Neuronal stem cell (in vitro differentiated cells): ENCODE data around the gene ALPK3.

Experiments used
- DNase-seq: peaks from one replicate; pipeline ENCODE4 v3.0.0-alpha.2; 2013; ENCODE audit warnings: low spot score
- H2AFZ ChIP-seq: one replicate; pipeline ENCODE4 v1.6.1; 2013; ENCODE audit warnings: mild to moderate bottlenecking, low read length, inconsistent platforms
- H2AK5ac ChIP-seq: 2 replicates; pipeline ENCODE4 v1.6.1; 2013; ENCODE audit warnings: low read depth, mild to moderate bottlenecking, inconsistent platforms, low read length, moderate library complexity, mixed read lengths
- H2BK120ac ChIP-seq: 2 replicates; pipeline ENCODE4 v1.6.1; 2013; ENCODE audit warnings: low read depth, mild to moderate bottlenecking, inconsistent platforms, low read length, moderate library complexity, mixed read lengths
- H2BK12ac ChIP-seq: one replicate; pipeline ENCODE4 v1.6.1; 2013; ENCODE audit warnings: low read length, inconsistent platforms
- H2BK15ac ChIP-seq: 2 replicates; pipeline ENCODE4 v1.6.1; 2013; ENCODE audit warnings: mild to moderate bottlenecking, low read length, inconsistent platforms, mixed read lengths
- H2BK5ac ChIP-seq: one replicate; pipeline ENCODE4 v1.6.1; 2013; ENCODE audit warnings: inconsistent platforms, mild to moderate bottlenecking, low read length, moderate library complexity
- H3K14ac ChIP-seq: one replicate; pipeline ENCODE4 v1.6.1; 2013; ENCODE audit warnings: low read length, inconsistent platforms
- H3K18ac ChIP-seq: 2 replicates; pipeline ENCODE4 v1.6.1; 2013; ENCODE audit warnings: low read length, inconsistent platforms
- H3K23ac ChIP-seq: 2 replicates; pipeline ENCODE4 v1.6.1; 2013; ENCODE audit warnings: low read depth, mild to moderate bottlenecking, mixed read lengths, low read length, inconsistent platforms; ENCODE audit not compliant: poor library complexity
- H3K27ac ChIP-seq: replicated peaks from 3 replicates; pipeline ENCODE4 v1.5.1; 2013; ENCODE audit warnings: low read length, inconsistent platforms
- H3K27me3 ChIP-seq, 3 experiments: 2 replicates each; pipeline ENCODE4 v1.6.1; 2013; ENCODE audit warnings: low read length in 3 of 3, mild to moderate bottlenecking in 2 of 3, inconsistent platforms in 1 of 3, low read depth in 1 of 3, mixed read lengths in 1 of 3, moderate library complexity in 1 of 3; ENCODE audit not compliant: control insufficient read depth in 3 of 3, insufficient read depth in 3 of 3
- H3K36me3 ChIP-seq, 2 donors: replicated peaks in 1 of 2; 2 replicates each; pipeline ENCODE4 v1.6.1; 2013; ENCODE audit warnings: low read length in 2 of 2; ENCODE audit not compliant: control insufficient read depth in 2 of 2, insufficient read depth in 2 of 2
- H3K4ac ChIP-seq: 2 replicates; pipeline ENCODE4 v1.6.1; 2013; ENCODE audit warnings: inconsistent platforms, mild to moderate bottlenecking, low read length, moderate library complexity
- H3K4me1 ChIP-seq, 2 donors: 1 replicate in 1 of 2; 2 replicates in 1 of 2; pipeline ENCODE4 v1.6.1; 2013; ENCODE audit warnings: low read length in 2 of 2, low read depth in 1 of 2; ENCODE audit not compliant: control insufficient read depth in 2 of 2, insufficient read depth in 1 of 2
- H3K4me2 ChIP-seq: one replicate; pipeline ENCODE4 v1.6.1; 2013; ENCODE audit warnings: mild to moderate bottlenecking, low read length, inconsistent platforms; ENCODE audit not compliant: insufficient read depth, poor library complexity, severe bottlenecking
- H3K4me3 ChIP-seq, 2 donors: 2 replicates each; pipeline ENCODE4 v1.5.1; 2013; ENCODE audit warnings: low read length in 2 of 2, mild to moderate bottlenecking in 2 of 2, inconsistent platforms in 1 of 2, moderate library complexity in 1 of 2
- H3K79me1 ChIP-seq: one replicate; pipeline ENCODE4 v1.6.1; 2013; ENCODE audit warnings: low read depth, mild to moderate bottlenecking, inconsistent platforms, low read length, moderate library complexity
- H3K9ac ChIP-seq: one replicate; pipeline ENCODE4 v1.6.1; 2013; ENCODE audit warnings: mild to moderate bottlenecking, low read depth, low read length, inconsistent platforms; ENCODE audit not compliant: poor library complexity
- H3K9me3 ChIP-seq, 2 donors: replicated peaks in 1 of 2; 2 replicates each; pipeline versions ENCODE3 to v1.6.1; 2013; ENCODE audit warnings: low read length in 2 of 2, mild to moderate bottlenecking in 2 of 2, inconsistent platforms in 1 of 2, low read depth in 1 of 2, mixed read lengths in 1 of 2, moderate library complexity in 1 of 2; ENCODE audit not compliant: control insufficient read depth in 2 of 2, insufficient read depth in 1 of 2
- H4K8ac ChIP-seq: one replicate; pipeline ENCODE4 v1.6.1; 2013; ENCODE audit warnings: low read depth, mild to moderate bottlenecking, inconsistent platforms, low read length, moderate library complexity
- H4K91ac ChIP-seq: one replicate; pipeline ENCODE4 v1.6.1; 2013; ENCODE audit warnings: low read length, low read depth, mild to moderate bottlenecking, inconsistent platforms; ENCODE audit not compliant: poor library complexity
- WGBS, 2 donors: extraction: QIAGEN DNeasy Blood & Tissue Kit; methylation state at CpG; one replicate each; pipeline ENCODE4 v1.1.7; 2013; ENCODE audit warnings: missing lambda C conversion rate in 2 of 2, mixed read lengths in 1 of 2; ENCODE audit not compliant: insufficient read length in 2 of 2, insufficient replicate concordance in 1 of 2; ENCODE audit errors: extremely low coverage in 2 of 2; 5-methylcytosine and 5-hydroxymethylcytosine counted together

The ALPK3 gene

GRCh38 chr15:84785053-84785452 lies 32.1 kb upstream of the ALPK3 start:
- H2BK15ac ChIP-seq = no peak overlapping the region
- no peak overlapping the region for H2BK120ac ChIP-seq
- H3K36me3 ChIP-seq = peaks cover 24 to 79% of the 10 kb centered on the region in 2 donors
- no peak overlapping the region for H2AK5ac ChIP-seq
- no peak overlapping the region for H3K14ac ChIP-seq
- H3K4me1 ChIP-seq = peaks cover 0 to 4% of the 10 kb centered on the region in 2 donors
- no peak overlapping the region for H3K23ac ChIP-seq
- no peak overlapping the region for H3K4me3 ChIP-seq
- H2AFZ ChIP-seq = no peak overlapping the region
- WGBS, 2 donors = no CpG with 5 or more reads among the region's 5 CpGs
- no peak overlapping the region for H4K8ac ChIP-seq
- no peaks in the 10 kb centered on the region for H3K9me3 ChIP-seq
- H3K18ac ChIP-seq = no peak overlapping the region
- no peak overlapping the region for H4K91ac ChIP-seq
- no peak overlapping the region for H3K4me2 ChIP-seq
- DNase-seq = no peak
- no peaks in the 10 kb centered on the region for H3K27me3 ChIP-seq
- no peak overlapping the region for H3K9ac ChIP-seq
- no peak overlapping the region for H2BK12ac ChIP-seq
- H2BK5ac ChIP-seq = no peak overlapping the region
- no peak overlapping the region for H3K4ac ChIP-seq
- H3K27ac ChIP-seq = no peak overlapping the region
- no peaks in the 10 kb centered on the region for H3K79me1 ChIP-seq

GRCh38 chr15:84788500-84788899 lies 28.7 kb upstream of the ALPK3 start:
- Histone ChIP-seq H3K27me3 (no peaks in the 10 kb centered on the region), H4K91ac (no peak overlapping the region), H2BK5ac (no peak overlapping the region), H2BK15ac (no peak overlapping the region), H2AFZ (no peak overlapping the region), H4K8ac (no peak overlapping the region), H3K79me1 (no peaks in the 10 kb centered on the region), H3K18ac (no peak overlapping the region), H3K14ac (no peak overlapping the region), H3K9ac (no peak overlapping the region), H3K4me1 (peaks cover 0 to 5% of the 10 kb centered on the region in 2 donors), H3K27ac (no peak overlapping the region), H3K4ac (no peak overlapping the region), H2AK5ac (no peak overlapping the region), H2BK120ac (no peak overlapping the region), H3K36me3 (peaks cover 20 to 81% of the 10 kb centered on the region in 2 donors), H3K23ac (no peak overlapping the region), H3K4me2 (no peak overlapping the region), H3K4me3 (no peak overlapping the region), H3K9me3 (no peaks in the 10 kb centered on the region), H2BK12ac (no peak overlapping the region)
- no peak for DNase-seq
- no CpG with 5 or more reads among the region's 2 CpGs for WGBS, 2 donors

- no CpG with 5 or more reads among the region's 5 CpGs for WGBS, 2 donors
- H2AK5ac ChIP-seq = no peak overlapping the region
- H3K79me1 ChIP-seq = no peaks in the 10 kb centered on the region
- H2BK12ac ChIP-seq = no peak overlapping the region
- no peaks in the 10 kb centered on the region for H3K27me3 ChIP-seq
- no peak overlapping the region for H4K91ac ChIP-seq
- H2BK15ac ChIP-seq = no peak overlapping the region
- H3K9ac ChIP-seq = no peak overlapping the region
- no peak overlapping the region for H3K27ac ChIP-seq
- no peak overlapping the region for H2BK5ac ChIP-seq
- H3K9me3 ChIP-seq = no peaks in the 10 kb centered on the region
- no peak overlapping the region for H3K18ac ChIP-seq
- no peak overlapping the region for H3K4ac ChIP-seq
- H4K8ac ChIP-seq = no peak overlapping the region
- no peak overlapping the region for H2BK120ac ChIP-seq
- no peak for DNase-seq
- no peak overlapping the region for H3K4me3 ChIP-seq
- H3K23ac ChIP-seq = no peak overlapping the region
- peaks cover 8 to 78% of the 10 kb centered on the region in 2 donors for H3K36me3 ChIP-seq
- H3K4me1 ChIP-seq = peaks cover 0 to 5% of the 10 kb centered on the region in 2 donors
- H2AFZ ChIP-seq = no peak overlapping the region
- no peak overlapping the region for H3K14ac ChIP-seq
- H3K4me2 ChIP-seq = no peak overlapping the region
Measured at GRCh38 chr15:84789762-84790161, 27.4 kb upstream of the ALPK3 start.

GRCh38 chr15:84790676-84791075 lies 26.5 kb upstream of the ALPK3 start:
- WGBS, 2 donors = no CpG with 5 or more reads among the region's 4 CpGs
- H4K91ac ChIP-seq = no peak overlapping the region
- H2BK120ac ChIP-seq = no peak overlapping the region
- H3K27me3 ChIP-seq = no peaks in the 10 kb centered on the region
- no peak overlapping the region for H2AFZ ChIP-seq
- peaks cover 7 to 77% of the 10 kb centered on the region in 2 donors for H3K36me3 ChIP-seq
- no peak overlapping the region for H2BK15ac ChIP-seq
- H3K9me3 ChIP-seq = no peaks in the 10 kb centered on the region
- H3K79me1 ChIP-seq = no peaks in the 10 kb centered on the region
- no peak overlapping the region for H2BK5ac ChIP-seq
- H3K4ac ChIP-seq = no peak overlapping the region
- no peak overlapping the region for H3K4me2 ChIP-seq
- H2BK12ac ChIP-seq = no peak overlapping the region
- no peak overlapping the region for H4K8ac ChIP-seq
- H3K27ac ChIP-seq = no peak overlapping the region
- no peak overlapping the region for H3K4me3 ChIP-seq
- H2AK5ac ChIP-seq = no peak overlapping the region
- H3K14ac ChIP-seq = no peak overlapping the region
- no peak overlapping the region for H3K9ac ChIP-seq
- DNase-seq = no peak
- H3K4me1 ChIP-seq = peaks cover 0 to 5% of the 10 kb centered on the region in 2 donors
- no peak overlapping the region for H3K23ac ChIP-seq
- no peak overlapping the region for H3K18ac ChIP-seq
